GM23338 (cell line): ENCODE results near the gene SH3GL2. TPM values are rescaled to one million over a fixed set of nuclear protein-coding genes. Genes with fewer than 3 reads are reported as not detected.

Experiments used
- ATAC-seq: fragments of 200-7000 bp; cut with Tn5 transposase; 3 replicates; pipeline ENCODE4 v1.9.1; 2020
- DNase-seq: peaks from one replicate; pipeline ENCODE4 v3.0.0-alpha.2; 2015; ENCODE audit warnings: low spot score
- H2AFZ ChIP-seq: fragments of 200-600 bp; sonication (generic); 2 replicates; pipeline ENCODE4 v1.8.0; 2016; ENCODE audit warnings: antibody characterized with exemption, mild to moderate bottlenecking, moderate library complexity
- H3F3A ChIP-seq: fragments of 200-600 bp; sonication (generic); replicated peaks from 2 replicates; pipeline ENCODE4 v1.8.0; 2017; ENCODE audit warnings: antibody characterized with exemption, mixed run types, low read depth
- H3K27ac ChIP-seq: fragments of 200-600 bp; sonication (generic); 2 replicates; pipeline ENCODE4 v1.6.1; 2016; ENCODE audit warnings: low read depth
- H3K27me3 ChIP-seq: fragments of 200-600 bp; sonication (generic); 2 replicates; pipeline ENCODE4 v1.8.0; 2016; ENCODE audit warnings: mild to moderate bottlenecking, mixed run types, moderate library complexity; ENCODE audit not compliant: insufficient read depth
- H3K36me3 ChIP-seq: fragments of 200-600 bp; sonication (generic); 2 replicates; pipeline ENCODE4 v1.8.0; 2016; ENCODE audit warnings: mild to moderate bottlenecking; ENCODE audit not compliant: insufficient read depth
- H3K4me1 ChIP-seq: fragments of 200-600 bp; sonication (generic); 2 replicates; pipeline ENCODE4 v1.8.0; 2016; ENCODE audit warnings: mild to moderate bottlenecking, moderate library complexity; ENCODE audit not compliant: insufficient read depth
- H3K4me2 ChIP-seq: fragments of 200-600 bp; sonication (generic); 2 replicates; pipeline ENCODE4 v1.7.1; 2017; ENCODE audit warnings: mixed run types
- H3K4me3 ChIP-seq: fragments of 200-600 bp; sonication (generic); 2 replicates; pipeline ENCODE4 v1.6.1; 2016; ENCODE audit warnings: mixed run types
- H3K79me2 ChIP-seq: fragments of 200-600 bp; sonication (generic); replicated peaks from 2 replicates; pipeline ENCODE4 v1.8.0; 2017; ENCODE audit warnings: mild to moderate bottlenecking; ENCODE audit not compliant: insufficient read depth
- H3K9me2 ChIP-seq: fragments of 200-600 bp; sonication (generic); 2 replicates; pipeline ENCODE4 v1.8.0; 2017; ENCODE audit not compliant: insufficient read depth
- H4K20me1 ChIP-seq: fragments of 200-600 bp; sonication (generic); replicated peaks from 2 replicates; pipeline ENCODE4 v1.8.0; 2017; ENCODE audit warnings: mild to moderate bottlenecking; ENCODE audit not compliant: insufficient read depth
- H3K27ac Mint-ChIP-seq: 2 replicates; pipeline ENCODE4 v1.8.0; 2020; ENCODE audit warnings: inconsistent platforms, mild to moderate bottlenecking, moderate library complexity, mixed read lengths
- H3K27me3 Mint-ChIP-seq: 3 replicates; pipeline ENCODE4 v1.8.0; 2022; ENCODE audit warnings: low read depth, mild to moderate bottlenecking, moderate library complexity, mixed read lengths, inconsistent platforms; ENCODE audit not compliant: insufficient read depth, poor library complexity
- H3K36me3 Mint-ChIP-seq: 3 replicates; pipeline ENCODE4 v1.8.0; 2021; ENCODE audit warnings: low read depth, mild to moderate bottlenecking, inconsistent platforms, moderate library complexity, mixed read lengths
- H3K4me1 Mint-ChIP-seq: 3 replicates; pipeline ENCODE4 v1.8.0; 2020; ENCODE audit warnings: mild to moderate bottlenecking, inconsistent platforms, mixed read lengths
- H3K4me3 Mint-ChIP-seq: 3 replicates; pipeline ENCODE4 v1.8.0; 2021; ENCODE audit warnings: moderate library complexity, mild to moderate bottlenecking, inconsistent platforms, mixed read lengths
- H3K9me3 Mint-ChIP-seq: 3 replicates; pipeline ENCODE4 v1.8.0; 2020; ENCODE audit warnings: moderate library complexity, mild to moderate bottlenecking, inconsistent platforms, mixed read lengths
- CREB1 ChIP-seq: fragments of 250-450 bp; sonication (Bioruptor Pico); IDR thresholded peaks from 2 replicates; pipeline ENCODE4 v1.5.0; 2020; ENCODE audit warnings: low read depth, mild to moderate bottlenecking, moderate library complexity
- CTCF ChIP-seq, 2 experiments: fragments of 200-600 bp in 1 of 2; sonication (generic) in 1 of 2; conservative IDR thresholded peaks; 2 replicates each; pipeline versions ENCODE4 v1.5.1 to v1.6.1; 2016 to 2017; ENCODE audit warnings: antibody characterized with exemption in 2 of 2, low read depth in 2 of 2, mild to moderate bottlenecking in 2 of 2, moderate library complexity in 1 of 2
- ETS1 ChIP-seq: IDR thresholded peaks from 2 replicates; pipeline ENCODE4 v1.6.1; 2016; ENCODE audit warnings: antibody characterized with exemption
- EZH2 ChIP-seq: fragments of 200-600 bp; sonication (generic); IDR thresholded peaks from one replicate; pipeline ENCODE4 v1.8.0; 2017; ENCODE audit warnings: antibody characterized with exemption, mild to moderate bottlenecking, low read depth; ENCODE audit not compliant: unreplicated experiment
- EZH2phosphoT487 ChIP-seq: fragments of 200-600 bp; sonication (generic); IDR thresholded peaks from one replicate; pipeline ENCODE4 v1.8.1; 2018; ENCODE audit warnings: antibody characterized with exemption; ENCODE audit not compliant: unreplicated experiment
- JUNB ChIP-seq: IDR thresholded peaks from one replicate; pipeline ENCODE4 v1.6.1; 2016; ENCODE audit warnings: antibody characterized with exemption; ENCODE audit not compliant: unreplicated experiment
- NANOG ChIP-seq: IDR thresholded peaks from 2 replicates; pipeline ENCODE4 v1.6.1; 2016; ENCODE audit warnings: antibody characterized with exemption, borderline replicate concordance
- POLR2AphosphoS5 ChIP-seq: IDR thresholded peaks from 2 replicates; pipeline ENCODE4 v1.6.1; 2016; ENCODE audit warnings: antibody characterized with exemption, low read depth
- REST ChIP-seq: IDR thresholded peaks from one replicate; pipeline ENCODE4 v1.6.1; 2018; ENCODE audit warnings: antibody characterized with exemption; ENCODE audit not compliant: unreplicated experiment
- STAT1 ChIP-seq: IDR thresholded peaks from one replicate; pipeline ENCODE4 v1.6.1; 2016; ENCODE audit warnings: antibody characterized with exemption; ENCODE audit not compliant: unreplicated experiment
- ZNF114 ChIP-seq: fragments of 250-450 bp; sonication (Bioruptor Pico); IDR thresholded peaks from 2 replicates; pipeline ENCODE4 v1.5.0; 2020; ENCODE audit warnings: mild to moderate bottlenecking, moderate library complexity
- ZNF331 ChIP-seq: fragments of 250-450 bp; sonication (Bioruptor Pico); IDR thresholded peaks from 2 replicates; pipeline ENCODE4 v1.5.0; 2020; ENCODE audit warnings: low read depth, mild to moderate bottlenecking, moderate library complexity
- polyA plus RNA-seq: library from polyadenylated mRNA; unstranded; fragments of >200 nt; fragmentation: Nextera tagmentation; extraction: Ambion mirVana; gene quantifications from 2 replicates; pipeline ENCODE4 v1.2.1, GENCODE V29; 2016
- total RNA-seq: library from RNA; depleted of rRNA; stranded (reverse); fragments of >200 nt; shearing (Covaris generic); gene quantifications from 2 replicates; pipeline ENCODE4 v1.2.3, GENCODE V29; 2014

SH3GL2 gene
- total and polyA plus RNA-seq, 2 experiments from 2014 or later, result 5.9 to 8.6 TPM

- Mint-ChIP-seq H3K27ac (no peak overlapping the region), H3K27me3 (no peaks in the 10 kb centered on the region)
- no peaks in the 10 kb centered on the region for H3F3A ChIP-seq
These were observed 223.5 kb downstream of the SH3GL2 start for GRCh38 chr9:17802249-17802857.

GRCh38 chr9:17807613-17808282 is 228.9 kb downstream of the SH3GL2 start:
- Histone ChIP-seq H3K4me1 (no peaks in the 10 kb centered on the region), H3K27ac (no peak overlapping the region), H4K20me1 (no peaks in the 10 kb centered on the region), H3K36me3 (no peaks in the 10 kb centered on the region), H2AFZ (no peak overlapping the region), H3K4me3 (no peak overlapping the region), H3F3A (no peaks in the 10 kb centered on the region), H3K27me3 (no peaks in the 10 kb centered on the region), H3K79me2 (no peaks in the 10 kb centered on the region), H3K9me2 (no peaks in the 10 kb centered on the region), H3K4me2 (no peak overlapping the region)
- no peaks in the 10 kb centered on the region for H3K9me3 Mint-ChIP-seq
- no peak overlapping the region for H3K27ac Mint-ChIP-seq
- DNase-seq (no peak), ATAC-seq (no peak)
- H3K4me1 Mint-ChIP-seq, result no peaks in the 10 kb centered on the region
- H3K36me3 Mint-ChIP-seq, result no peaks in the 10 kb centered on the region
- peaks cover 4% of the 10 kb centered on the region for H3K27me3 Mint-ChIP-seq
- no peak overlapping the region for H3K4me3 Mint-ChIP-seq
- no peak for TF ChIP-seq CREB1
- no peak for TF ChIP-seq REST
- no peak for TF ChIP-seq EZH2
- TF ChIP-seq POLR2AphosphoS5, result no peak
- no peak for TF ChIP-seq ZNF331 (CRISPR knock-in tag)
- TF ChIP-seq JUNB, result no peak
- TF ChIP-seq CTCF (conservative IDR thresholded peaks at IDR 0.05; ENCODE audit: low read depth in 2 of 2), result no peak
- no peak for TF ChIP-seq NANOG
- no peak for TF ChIP-seq STAT1
- TF ChIP-seq ZNF114 (CRISPR knock-in tag), result no peak
- no peak for TF ChIP-seq ETS1
- no peak for TF ChIP-seq EZH2phosphoT487

More at GRCh38 chr9:17802249-17802857, 223.5 kb downstream of the SH3GL2 start:
- Mint-ChIP-seq H3K4me1 (0 out of 3 replicates have a peak, but pooled peaks cover 5% of the 10 kb centered on the region), H3K36me3 (no peaks in the 10 kb centered on the region), H3K9me3 (no peaks in the 10 kb centered on the region), H3K4me3 (no peak overlapping the region)
- Histone ChIP-seq H3K4me3 (no peak overlapping the region), H3K4me1 (no peaks in the 10 kb centered on the region; the same call in 1 of the 2 replicates), H3K79me2 (no peaks in the 10 kb centered on the region), H4K20me1 (no peaks in the 10 kb centered on the region), H3K4me2 (no peak overlapping the region), H3K36me3 (no peaks in the 10 kb centered on the region), H2AFZ (no peak overlapping the region), H3K9me2 (no peaks in the 10 kb centered on the region), H3K27ac (no peak overlapping the region), H3K27me3 (no peaks in the 10 kb centered on the region)
- ATAC-seq, result no peak
- peak; percentile 38 for DNase-seq
- TF ChIP-seq JUNB, result no peak
- peak; percentile 64 to 86 for TF ChIP-seq CTCF (conservative IDR thresholded peaks at IDR 0.05; ENCODE audit: low read depth in 2 of 2)
